Measurements from ENCODE around the gene CCDC188. TPM values are rescaled to one million over a fixed set of nuclear protein-coding genes. Genes with fewer than 3 reads are reported as not detected.

Gene CCDC188
- total and polyA plus RNA-seq, 9 of the 15 experiments (the other 6 are each of a cell fraction or from before 2014, with no cell fraction given), result not detected

GRCh38 chr22:20165421-20165820, 14.6 kb upstream of the CCDC188 start (continued):
- TF ChIP-seq ADNP (tag; IDR thresholded peaks at IDR 0.05), result no peak
- TF ChIP-seq SREBF1 (IDR thresholded peaks at IDR 0.05; ENCODE audit: borderline replicate concordance, low read depth, low read length), result no peak

- Histone ChIP-seq H3K9ac (ENCODE audit: insufficient read depth in 1 of 2, low read depth in 2 of 2, low read length in 2 of 2) (no peak overlapping the region; a peak in 1 of 4 replicates), H3K36me3 (ENCODE audit: control insufficient read depth, insufficient read depth, low read length) (no peaks in the 10 kb centered on the region), H2AFZ (ENCODE audit: low read depth, low read length) (no peak overlapping the region), H3K9me1 (ENCODE audit: control insufficient read depth, insufficient read depth, low read length) (no peaks in the 10 kb centered on the region), H3K27ac (ENCODE audit: extremely low read depth, low read depth, low read length) (no peak overlapping the region), H3K27me3 (ENCODE audit: control insufficient read depth in 2 of 2, insufficient read depth in 2 of 2, low read length in 2 of 2) (peaks cover 39 to 54% of the 10 kb centered on the region in 2 experiments; a peak in 4 of 5 replicates), H3K4me1 (replicated peaks in 1 of 2; ENCODE audit: control insufficient read depth in 2 of 2, insufficient read depth in 2 of 2, low read length in 2 of 2) (peaks cover 0 to 18% of the 10 kb centered on the region in 2 experiments; a peak in 1 of 5 replicates), H3K79me2 (ENCODE audit: control insufficient read depth, insufficient read depth, low read length) (no peaks in the 10 kb centered on the region), H4K20me1 (replicated peaks; ENCODE audit: control insufficient read depth, insufficient read depth, low read length) (peaks cover 18% of the 10 kb centered on the region; the same call in 1 of the 2 replicates), H3K9me3 (replicated peaks; ENCODE audit: control insufficient read depth, insufficient read depth, low read depth, low read length) (peaks cover 6% of the 10 kb centered on the region), H3K4me2 (ENCODE audit: insufficient read depth, low read length) (no peak overlapping the region), H3K4me3 (no peak overlapping the region)
- POLR2A ChIA-PET, result no interaction called here
- WGBS (ENCODE audit: insufficient coverage, low coverage, missing lambda C conversion rate), result 4% methylated on average over 11 of the region's 11 CpGs
- ATAC-seq, result no peak
- FAIRE-seq, result no peak
- TF ChIP-seq FIP1L1 (IDR thresholded peaks at IDR 0.05; ENCODE audit: low read depth, low read length, poor library complexity, severe bottlenecking) (peak; percentile 2), ZNF280A (IDR thresholded peaks at IDR 0.05; ENCODE audit: low read depth, partially characterized antibody) (no peak), IRF2 (CRISPR knock-in tag; IDR thresholded peaks at IDR 0.05) (0 out of 2 replicates have a peak, but pooled peaks have one; percentile 75)
- CTCF ChIA-PET (ENCODE audit: low intra/inter-chr PET ratio), result no interaction called here
- intact Hi-C loops (cut with micrococcal nuclease), result loop anchor here (5.0 kb wide), 1 partner anchor 42 kb away; no protein-coding TSS in a partner anchor
- no TSS peak for BruUV-seq (replicated peaks)
- in situ Hi-C loops (cut with MboI), result loop anchor here (25.0 kb wide), 1 partner anchor 522 kb away; no protein-coding TSS in a partner anchor
- DNase-seq (ENCODE audit: extremely low read depth in 1 of 4, low spot score in 3 of 4), result no peak
These were observed 14.0 kb upstream of the CCDC188 start for GRCh38 chr22:20164863-20165262.
